Astrocyte (in vitro differentiated cells and primary cell): Measurements from ENCODE around the gene PLXNA3. TPM values are rescaled to one million over a fixed set of nuclear protein-coding genes. Genes with fewer than 3 reads are reported as not detected.

Source experiments
- DNase-seq: peaks from one replicate; pipeline ENCODE4 v3.0.0-alpha.2; 2010; ENCODE audit warnings: low read depth
- FAIRE-seq: peaks from 2 replicates; lab custom pipeline; 2011; peaks lifted over from hg19 to GRCh38; lab: Jason Lieb, UNC
- H2AFZ ChIP-seq: 2 replicates; pipeline ENCODE4 v1.6.0; 2012; ENCODE audit warnings: low read depth, low read length, inconsistent platforms
- H3K27ac ChIP-seq: 2 replicates; pipeline ENCODE4 v1.5.1; 2011; ENCODE audit warnings: low read depth, low read length, inconsistent platforms
- H3K27me3 ChIP-seq: 2 replicates; pipeline ENCODE4 v1.6.0; 2011; ENCODE audit warnings: low read length, inconsistent platforms; ENCODE audit not compliant: insufficient read depth
- H3K36me3 ChIP-seq: 2 replicates; pipeline ENCODE4 v1.5.1; 2011; ENCODE audit warnings: low read length, inconsistent platforms; ENCODE audit not compliant: insufficient read depth
- H3K4me1 ChIP-seq: 2 replicates; pipeline ENCODE4 v1.5.1; 2011; ENCODE audit warnings: low read length, inconsistent platforms; ENCODE audit not compliant: insufficient read depth
- H3K4me2 ChIP-seq: 2 replicates; pipeline ENCODE4 v1.6.0; 2012; ENCODE audit warnings: low read length, inconsistent platforms
- H3K4me3 ChIP-seq: 2 replicates; pipeline ENCODE4 v1.5.1; 2011; ENCODE audit warnings: low read depth, mild to moderate bottlenecking, low read length, inconsistent platforms; ENCODE audit not compliant: insufficient read depth
- H3K79me2 ChIP-seq: 2 replicates; pipeline ENCODE4 v1.6.0; 2012; ENCODE audit warnings: mild to moderate bottlenecking, low read length, inconsistent platforms; ENCODE audit not compliant: insufficient read depth
- H3K9ac ChIP-seq: 2 replicates; pipeline ENCODE4 v1.6.0; 2012; ENCODE audit warnings: mild to moderate bottlenecking, low read length, inconsistent platforms
- H3K9me3 ChIP-seq: 2 replicates; pipeline ENCODE4 v1.5.1; 2012; ENCODE audit warnings: low read depth, mild to moderate bottlenecking, low read length, inconsistent platforms; ENCODE audit not compliant: insufficient read depth
- H4K20me1 ChIP-seq: 2 replicates; pipeline ENCODE4 v1.6.0; 2012; ENCODE audit warnings: low read length, inconsistent platforms; ENCODE audit not compliant: insufficient read depth
- H3K27ac Mint-ChIP-seq: one replicate; pipeline ENCODE4 v1.8.0; 2021; ENCODE audit warnings: mild to moderate bottlenecking, mixed read lengths; ENCODE audit not compliant: unreplicated experiment
- H3K27me3 Mint-ChIP-seq: one replicate; pipeline ENCODE4 v1.8.0; 2021; ENCODE audit warnings: low read depth, mixed read lengths; ENCODE audit not compliant: unreplicated experiment
- H3K36me3 Mint-ChIP-seq: one replicate; pipeline ENCODE4 v1.8.0; 2021; ENCODE audit warnings: low read depth, mixed read lengths; ENCODE audit not compliant: unreplicated experiment
- H3K4me1 Mint-ChIP-seq: one replicate; pipeline ENCODE4 v1.8.0; 2021; ENCODE audit warnings: low read depth, mixed read lengths; ENCODE audit not compliant: unreplicated experiment
- H3K4me3 Mint-ChIP-seq: one replicate; pipeline ENCODE4 v1.8.0; 2021; ENCODE audit warnings: mild to moderate bottlenecking, moderate library complexity, mixed read lengths; ENCODE audit not compliant: unreplicated experiment
- H3K9me3 Mint-ChIP-seq: one replicate; pipeline ENCODE4 v1.8.0; 2021; ENCODE audit warnings: mild to moderate bottlenecking, mixed read lengths; ENCODE audit not compliant: unreplicated experiment
- CTCF ChIP-seq: IDR thresholded peaks from 2 replicates; pipeline ENCODE4 v1.5.1; 2011; ENCODE audit warnings: low read depth, mild to moderate bottlenecking, inconsistent platforms, low read length, moderate library complexity; ENCODE audit not compliant: insufficient read depth
- EZH2 ChIP-seq: IDR thresholded peaks from 2 replicates; pipeline ENCODE4 v1.6.1; 2012; ENCODE audit warnings: mild to moderate bottlenecking, low read length, inconsistent platforms; ENCODE audit not compliant: insufficient read depth
- total RNA-seq: library from RNA; stranded (reverse); gene quantifications from 2 replicates; pipeline ENCODE4 v1.2.1, GENCODE V29; 2021

The PLXNA3 gene
- total RNA-seq, 1 donor from 2014 or later, result 117 TPM

- Histone ChIP-seq H3K4me3 (no peak overlapping the region), H3K4me2 (no peak overlapping the region), H3K9me3 (no peaks in the 10 kb centered on the region), H2AFZ (no peak overlapping the region), H3K79me2 (peaks cover 7% of the 10 kb centered on the region), H3K9ac (no peak overlapping the region), H3K27ac (no peak overlapping the region), H3K36me3 (no peaks in the 10 kb centered on the region), H3K27me3 (no peaks in the 10 kb centered on the region), H4K20me1 (no peaks in the 10 kb centered on the region), H3K4me1 (peaks cover 10% of the 10 kb centered on the region)
- Mint-ChIP-seq H3K27me3 (no peaks in the 10 kb centered on the region), H3K27ac (no peak overlapping the region), H3K4me3 (peak overlapping the region; percentile 71), H3K4me1 (peaks cover 5% of the 10 kb centered on the region), H3K36me3 (peaks cover 6% of the 10 kb centered on the region), H3K9me3 (no peaks in the 10 kb centered on the region)
- TF ChIP-seq EZH2 (no peak), CTCF (no peak)
- no peak for DNase-seq
- FAIRE-seq, result no peak
These were observed 55.6 kb downstream of the PLXNA3 start for GRCh38 chrX:154513716-154514115.

- Mint-ChIP-seq H3K27ac (peak overlapping the region; percentile 87), H3K36me3 (peaks cover 2% of the 10 kb centered on the region), H3K9me3 (no peaks in the 10 kb centered on the region), H3K27me3 (no peaks in the 10 kb centered on the region), H3K4me3 (peak overlapping the region; percentile 84), H3K4me1 (peaks cover 5% of the 10 kb centered on the region)
- peak overlapping the region; percentile 71 for H2AFZ ChIP-seq
- peak overlapping the region; percentile 87 for H3K9ac ChIP-seq
- no peaks in the 10 kb centered on the region for H3K9me3 ChIP-seq
- H3K27ac ChIP-seq, result peak overlapping the region; percentile 76
- no peaks in the 10 kb centered on the region for H3K36me3 ChIP-seq
- TF ChIP-seq CTCF (no peak), EZH2 (no peak)
- no peak for DNase-seq
- FAIRE-seq, result no peak
- peaks cover 7% of the 10 kb centered on the region for H3K79me2 ChIP-seq
- H3K4me1 ChIP-seq, result peaks cover 10% of the 10 kb centered on the region
- peak overlapping the region; percentile 93 for H3K4me2 ChIP-seq
- H4K20me1 ChIP-seq, result no peaks in the 10 kb centered on the region
- H3K4me3 ChIP-seq, result peak overlapping the region; percentile 67
- H3K27me3 ChIP-seq, result no peaks in the 10 kb centered on the region
These were observed 57.2 kb downstream of the PLXNA3 start for GRCh38 chrX:154515090-154515965.
